CD4-positive, alpha-beta T cell treated with Interleukin-15 for 1 hour (primary cell): ENCODE data around the gene HES6.

Experiments
- DNase-seq: peaks from one replicate; pipeline ENCODE4 v3.0.0-alpha.2; 2020

The HES6 gene

DNA sequence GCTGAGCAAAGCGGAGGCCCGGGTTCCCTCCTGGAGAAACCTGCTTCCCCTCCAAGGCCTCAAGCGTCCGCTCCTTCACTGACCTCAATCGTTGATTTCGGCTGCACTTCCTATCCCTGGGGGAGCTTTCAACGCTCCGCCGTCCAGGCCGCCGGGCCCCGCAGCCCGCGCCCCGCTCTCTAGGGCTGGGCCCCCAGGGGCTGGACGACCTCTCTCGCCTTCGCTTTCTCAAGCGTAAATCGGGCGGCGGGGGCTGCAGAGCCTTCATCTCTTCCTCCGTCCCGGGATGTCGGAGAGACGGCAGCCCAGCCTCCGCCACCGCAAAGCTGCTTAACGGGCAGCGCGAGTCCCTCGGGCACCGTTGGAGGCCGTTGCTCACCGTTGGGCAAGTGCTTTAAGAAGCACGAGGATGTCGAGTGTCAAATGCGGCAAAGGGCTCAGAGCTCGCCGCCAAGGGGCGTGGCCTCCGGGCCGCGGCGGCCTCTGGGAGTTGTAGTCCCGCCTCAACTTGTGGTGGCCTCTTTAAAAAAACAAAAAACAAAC, 8.5 kb downstream of the HES6 start:
- peak; percentile 84 for DNase-seq

DNA sequence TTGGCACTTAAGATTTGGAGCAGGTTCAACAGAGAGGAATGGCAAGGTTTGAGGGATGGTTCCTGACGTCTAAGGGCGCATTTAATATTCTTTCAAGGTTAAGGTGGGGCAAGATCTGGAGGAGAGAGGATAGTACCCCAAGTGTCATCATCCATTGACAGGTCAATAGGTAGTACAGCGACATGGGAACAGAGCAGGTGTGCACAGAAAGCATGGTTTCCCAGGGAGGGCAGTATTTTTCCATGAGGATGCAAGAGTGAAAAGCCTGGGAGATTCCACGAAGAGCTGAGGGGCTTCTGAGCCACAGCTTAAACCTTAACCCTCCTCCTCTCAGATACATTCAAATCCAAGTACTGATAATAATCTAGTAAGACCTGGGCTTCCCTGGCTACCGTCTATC, 9.1 kb downstream of the HES6 start:
- no peak for DNase-seq

DNA sequence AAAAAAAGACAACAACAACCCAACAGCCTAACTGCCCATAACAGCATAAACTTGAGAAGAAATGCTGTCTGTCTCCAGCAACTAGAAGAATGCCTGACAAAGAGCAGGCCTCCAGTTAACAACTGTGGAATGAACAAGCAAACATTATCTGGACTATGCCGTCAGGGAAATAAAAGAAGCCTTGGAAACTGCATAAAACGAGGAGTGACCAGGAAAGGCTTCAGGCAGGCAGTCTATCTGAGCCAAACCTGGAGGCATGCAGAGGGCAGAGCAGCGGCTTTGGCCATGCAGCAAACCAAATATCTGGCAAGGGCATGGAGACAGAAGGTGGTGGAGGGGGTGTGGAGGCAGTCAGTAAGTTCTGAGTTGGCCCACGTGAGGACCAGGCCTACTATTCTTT, 11.1 kb downstream of the HES6 start:
- no peak for DNase-seq

DNA sequence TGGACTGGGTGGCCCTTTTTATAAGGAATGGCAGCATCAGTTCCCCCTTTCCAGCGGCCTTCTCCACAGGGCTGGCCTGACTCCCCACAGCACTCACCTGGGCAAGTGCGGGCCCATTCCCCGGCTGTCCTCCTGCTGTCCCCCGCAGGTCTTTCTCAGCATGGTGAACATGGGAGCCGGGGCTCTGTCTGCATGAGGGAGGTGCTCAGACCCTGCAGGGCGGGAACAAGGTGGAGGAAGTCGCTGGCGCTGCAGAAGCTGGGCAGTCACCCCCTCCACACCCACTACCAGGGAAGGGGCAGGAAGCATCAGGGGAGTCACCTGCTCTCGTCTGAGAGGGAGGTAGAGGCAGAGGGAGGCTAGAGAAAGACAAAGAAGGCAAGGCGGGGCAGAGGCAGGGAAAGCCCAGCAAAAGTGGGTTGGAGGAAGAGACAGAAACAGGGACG, 12.2 kb downstream of the HES6 start:
- no peak for DNase-seq

DNA sequence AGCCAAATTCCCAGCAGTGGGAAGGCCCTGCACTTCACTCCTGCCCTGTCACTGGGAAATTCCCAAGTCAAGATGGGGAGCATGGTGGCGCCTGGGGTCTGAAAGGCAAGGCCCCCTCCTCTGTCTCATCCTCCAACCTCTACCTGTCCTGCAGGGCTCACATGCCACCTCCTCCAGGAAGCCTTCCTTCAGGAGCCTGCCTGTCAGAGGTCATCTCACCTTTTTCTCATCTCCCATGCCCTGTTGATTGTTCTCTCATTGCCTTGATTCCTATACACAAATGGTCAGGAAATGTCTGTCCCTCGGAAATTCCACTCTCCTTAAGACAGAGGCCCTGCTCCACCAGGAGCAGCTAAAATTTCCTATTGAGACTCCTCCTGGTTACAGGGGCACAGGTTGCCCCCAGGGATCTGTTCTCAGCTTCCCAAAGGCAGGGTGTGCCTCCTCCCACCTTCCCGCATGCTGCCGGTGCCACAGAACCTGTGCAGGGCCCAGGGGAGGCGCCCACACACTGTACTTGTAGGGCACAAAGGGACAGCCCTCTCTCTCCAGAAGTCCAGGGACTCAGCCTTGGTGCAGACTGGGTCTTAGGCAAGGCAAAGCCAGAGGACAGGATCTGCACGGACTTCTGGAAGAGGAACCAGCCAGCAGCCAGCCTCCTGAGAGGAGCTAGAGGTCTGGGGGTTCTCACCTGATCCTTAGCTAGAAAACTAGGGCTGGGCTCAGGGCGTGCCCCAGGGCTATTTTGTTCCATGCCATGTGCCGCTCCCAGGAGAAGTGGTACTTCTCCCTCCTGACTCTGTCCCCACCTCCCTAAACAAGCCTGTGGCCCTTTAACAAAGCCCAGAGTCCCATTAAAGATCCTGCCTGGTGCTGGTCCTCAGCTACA, 12.9 kb downstream of the HES6 start:
- no peak for DNase-seq

DNA sequence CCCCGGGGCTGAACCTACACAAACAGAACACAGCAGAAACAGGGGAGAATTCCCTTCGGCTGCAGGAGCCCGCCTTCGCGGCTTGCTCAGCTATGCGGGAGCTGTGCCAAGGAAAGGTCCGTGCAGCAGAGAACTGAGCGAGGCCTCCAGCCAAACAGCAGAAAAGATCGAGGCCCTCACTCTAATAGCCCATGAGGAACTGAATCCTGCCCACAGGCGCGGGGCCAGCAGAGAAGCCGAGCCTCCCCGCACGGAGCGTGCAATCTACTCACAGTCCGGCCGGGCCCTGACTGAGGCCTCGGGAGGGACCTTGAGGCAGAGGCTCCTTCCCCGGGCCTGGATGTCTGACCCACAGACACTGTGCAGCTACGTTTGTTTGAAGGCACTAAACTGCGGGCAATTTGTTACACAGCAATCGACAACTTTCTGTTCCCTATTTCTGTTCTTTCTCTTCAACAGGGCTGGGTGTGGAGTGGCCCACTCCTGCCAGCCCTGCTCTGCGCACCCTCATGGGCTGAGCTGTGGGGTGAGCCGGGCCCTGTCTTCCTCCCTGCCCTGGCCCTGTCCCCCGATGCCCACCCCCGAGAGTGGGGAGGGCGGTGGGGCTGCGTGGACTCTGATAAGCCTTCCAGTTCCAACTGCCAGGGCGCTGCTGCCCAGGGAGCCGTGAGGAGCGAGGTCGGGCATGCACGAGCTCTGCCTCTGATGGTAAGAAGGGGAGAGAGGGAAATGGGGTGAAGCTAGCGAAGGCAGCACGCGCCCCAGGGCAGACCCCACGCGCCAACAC, 13.7 kb downstream of the HES6 start:
- no peak for DNase-seq

DNA sequence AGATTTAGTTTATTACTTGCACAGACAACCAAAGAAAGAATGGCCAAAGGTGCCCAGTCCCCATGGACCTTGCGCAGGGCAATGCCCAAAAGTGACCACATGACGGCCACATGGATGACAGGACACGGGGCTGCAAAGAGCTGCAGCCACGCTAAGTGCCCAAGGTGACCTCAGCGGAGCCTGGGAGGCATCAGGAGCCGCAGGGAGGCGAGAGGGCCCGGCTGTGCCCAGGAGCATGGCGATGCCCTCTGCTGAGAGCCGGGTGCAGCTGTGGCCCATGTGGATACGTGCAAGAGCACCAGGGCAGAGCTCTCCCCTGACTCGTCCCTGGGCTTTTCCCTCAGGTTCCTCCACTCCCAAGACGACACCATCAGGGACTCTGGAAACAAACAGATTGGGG, 14.7 kb downstream of the HES6 start:
- no peak for DNase-seq

DNA sequence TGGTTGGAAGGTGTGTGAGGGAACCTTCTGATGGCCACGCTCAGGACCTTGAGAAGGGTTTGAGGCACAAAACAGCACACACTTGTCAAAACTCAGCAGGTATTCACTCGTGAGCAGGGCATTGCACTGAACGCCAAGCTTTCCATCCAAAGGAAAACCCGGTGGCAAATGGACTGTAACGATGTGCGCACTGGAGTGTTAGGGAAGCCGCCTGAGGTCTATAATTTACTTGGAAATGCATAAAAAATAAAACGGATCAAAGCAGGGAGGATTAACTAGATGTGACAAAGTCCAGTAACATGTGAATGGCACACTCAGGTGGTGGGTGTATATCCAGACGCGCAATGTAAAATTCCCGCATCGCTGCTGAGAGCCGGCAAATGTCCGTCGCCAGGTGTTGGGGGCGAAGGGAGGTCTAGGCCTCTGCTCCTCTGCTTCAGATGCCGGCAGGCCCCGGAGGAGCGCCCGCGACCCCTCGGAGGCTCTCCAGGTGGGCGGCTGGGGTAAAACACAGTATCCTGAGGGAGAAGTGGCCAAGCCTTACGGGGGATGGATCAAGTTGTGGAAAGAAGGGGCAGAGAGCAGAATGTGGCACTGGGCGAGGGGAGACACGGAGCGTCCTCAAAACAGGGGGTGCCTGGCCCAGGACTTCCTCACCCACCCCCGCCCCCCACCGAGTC, 15.3 kb downstream of the HES6 start:
- no peak for DNase-seq

DNA sequence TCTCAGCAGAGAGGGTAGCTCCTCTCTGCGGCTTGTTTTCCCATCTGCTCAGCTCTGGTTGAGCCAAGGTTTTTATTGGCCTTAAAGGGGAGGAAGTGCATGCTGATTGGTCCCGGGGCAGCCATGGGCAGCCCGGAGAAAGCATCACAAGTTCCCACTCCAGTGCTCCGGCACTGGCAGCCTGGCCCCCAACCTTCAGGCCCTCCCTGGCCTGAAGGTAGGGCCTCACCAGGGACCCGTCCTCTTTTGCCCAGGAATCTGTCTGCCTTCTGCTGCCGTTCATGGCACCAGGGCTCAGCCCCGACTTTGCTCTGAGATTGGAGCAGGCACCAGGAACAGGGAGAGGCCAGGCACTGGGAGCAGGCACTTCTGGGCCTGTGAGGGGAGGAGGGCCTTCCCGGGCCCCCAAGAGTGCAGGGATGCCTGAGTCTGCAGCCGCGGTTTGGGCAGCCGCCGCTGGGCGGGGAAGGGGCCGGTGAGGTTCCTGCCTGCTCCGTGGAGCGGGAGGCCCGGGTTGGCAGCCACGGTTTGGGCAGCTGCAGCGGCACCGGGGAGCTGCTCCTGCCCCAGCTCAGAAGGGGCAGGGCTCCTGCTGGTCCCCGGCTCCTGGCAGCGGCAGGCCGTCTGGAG, 18.8 kb downstream of the HES6 start:
- no peak for DNase-seq

DNA sequence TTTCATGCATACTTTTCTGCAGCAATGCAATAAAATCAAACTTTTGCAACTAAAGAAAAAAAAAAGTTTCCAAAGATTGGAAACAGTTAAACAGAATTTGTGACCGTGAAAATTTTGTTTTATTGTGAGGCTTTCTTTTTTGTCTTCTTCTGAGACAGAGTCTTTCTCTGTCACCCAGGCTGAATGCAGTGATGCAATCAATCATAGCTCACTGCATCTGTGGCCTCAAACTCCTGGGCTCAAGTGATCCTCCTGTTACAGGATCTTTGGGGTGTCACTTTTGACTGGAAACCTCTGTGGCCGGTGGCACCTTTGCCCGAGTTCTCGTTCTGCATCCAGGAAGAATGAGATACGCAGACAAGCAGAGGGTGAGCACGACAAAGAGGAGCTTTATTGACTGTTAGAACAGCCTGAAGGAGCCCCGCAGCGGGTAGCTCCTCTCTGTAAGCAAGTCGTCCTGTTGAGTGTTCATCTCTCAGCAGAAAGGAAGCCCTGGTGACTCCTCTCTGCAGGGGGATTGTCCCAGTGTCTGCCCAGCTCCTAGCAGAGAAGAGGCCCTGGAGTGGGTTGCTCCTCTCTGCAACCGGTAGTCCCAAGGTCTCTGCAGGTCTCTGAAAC, 19.5 kb downstream of the HES6 start:
- no peak for DNase-seq

DNA sequence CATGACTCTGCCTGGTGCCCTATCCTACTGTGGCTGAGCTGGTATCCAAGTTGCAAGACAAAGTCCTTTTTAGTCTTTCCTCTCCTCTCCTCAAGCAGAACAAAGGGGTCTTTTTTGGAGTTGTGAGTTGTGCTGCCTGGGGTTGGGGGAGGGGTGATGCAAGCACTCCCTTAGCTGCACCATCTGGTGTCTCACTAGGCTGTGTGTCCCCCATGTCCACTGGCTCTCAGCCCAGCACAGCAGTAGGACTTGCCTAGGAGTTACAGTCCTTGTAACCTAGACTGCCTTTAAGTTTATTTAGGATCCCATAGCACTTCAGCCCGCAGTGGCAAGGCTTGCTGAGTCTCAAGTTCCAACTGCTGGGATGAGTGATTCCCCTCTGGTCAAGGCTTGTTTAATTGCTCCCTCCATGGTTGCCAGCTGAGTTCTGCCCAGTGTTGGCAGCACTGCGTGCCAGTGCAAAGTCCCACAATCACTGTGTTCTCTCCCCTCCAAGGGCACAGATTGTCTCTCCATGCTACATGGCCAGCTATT, 23.1 kb downstream of the HES6 start:
- DNase-seq: no peak

DNA sequence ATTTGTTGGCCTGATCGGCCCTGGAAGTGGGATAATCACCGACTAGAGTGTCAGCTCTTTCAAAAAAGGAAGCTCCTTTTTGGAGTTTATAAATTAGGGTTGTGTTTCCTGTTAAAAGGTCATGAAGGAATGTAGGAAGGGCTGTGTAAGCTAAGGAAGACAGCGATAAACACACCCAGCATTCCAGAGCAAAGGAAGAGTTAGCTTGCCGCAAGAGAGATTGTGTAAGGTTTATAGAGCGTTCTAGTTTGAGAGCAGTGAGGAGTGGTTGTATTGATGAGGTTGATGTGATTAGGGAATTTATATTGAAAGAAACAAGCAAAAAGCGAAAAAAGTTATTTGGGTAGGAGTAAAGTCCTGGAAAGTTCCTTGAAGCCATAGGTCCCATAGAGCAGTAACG, 32.8 kb downstream of the HES6 start:
- no peak for DNase-seq

DNA sequence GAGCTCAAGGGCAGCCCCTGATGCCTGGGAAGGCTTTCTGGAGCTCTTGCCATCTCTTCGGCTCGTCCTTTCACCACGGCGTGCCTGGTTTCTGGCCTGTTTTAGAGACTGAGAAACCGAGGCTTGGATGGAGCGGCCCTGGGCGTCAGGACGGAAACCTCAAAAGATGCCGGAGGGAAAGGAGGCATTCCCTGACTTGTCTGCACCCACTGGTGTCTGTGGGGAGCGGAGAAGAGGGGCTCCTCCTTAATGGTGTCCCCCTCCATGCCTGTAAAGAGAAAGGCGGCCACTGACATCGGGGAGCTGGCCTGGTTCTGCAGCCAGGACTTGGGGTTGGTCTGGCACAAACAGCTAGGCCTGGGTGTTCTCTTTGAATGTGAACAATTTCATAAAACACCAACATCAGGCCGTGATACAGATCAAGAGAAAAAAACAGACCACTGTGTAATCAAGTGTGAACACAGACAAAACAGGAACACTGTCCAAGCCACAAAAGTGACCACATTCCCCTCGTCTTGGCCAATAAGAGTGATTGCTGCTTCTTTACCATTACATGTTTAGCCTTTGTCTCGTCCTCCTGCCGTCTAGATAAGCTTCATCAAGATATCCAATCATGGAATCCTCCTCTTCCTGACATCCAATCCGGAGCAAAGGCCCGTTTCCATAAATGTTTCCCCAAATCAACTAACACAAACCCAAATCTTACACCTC, 35.7 kb downstream of the HES6 start:
- DNase-seq: no peak

DNA sequence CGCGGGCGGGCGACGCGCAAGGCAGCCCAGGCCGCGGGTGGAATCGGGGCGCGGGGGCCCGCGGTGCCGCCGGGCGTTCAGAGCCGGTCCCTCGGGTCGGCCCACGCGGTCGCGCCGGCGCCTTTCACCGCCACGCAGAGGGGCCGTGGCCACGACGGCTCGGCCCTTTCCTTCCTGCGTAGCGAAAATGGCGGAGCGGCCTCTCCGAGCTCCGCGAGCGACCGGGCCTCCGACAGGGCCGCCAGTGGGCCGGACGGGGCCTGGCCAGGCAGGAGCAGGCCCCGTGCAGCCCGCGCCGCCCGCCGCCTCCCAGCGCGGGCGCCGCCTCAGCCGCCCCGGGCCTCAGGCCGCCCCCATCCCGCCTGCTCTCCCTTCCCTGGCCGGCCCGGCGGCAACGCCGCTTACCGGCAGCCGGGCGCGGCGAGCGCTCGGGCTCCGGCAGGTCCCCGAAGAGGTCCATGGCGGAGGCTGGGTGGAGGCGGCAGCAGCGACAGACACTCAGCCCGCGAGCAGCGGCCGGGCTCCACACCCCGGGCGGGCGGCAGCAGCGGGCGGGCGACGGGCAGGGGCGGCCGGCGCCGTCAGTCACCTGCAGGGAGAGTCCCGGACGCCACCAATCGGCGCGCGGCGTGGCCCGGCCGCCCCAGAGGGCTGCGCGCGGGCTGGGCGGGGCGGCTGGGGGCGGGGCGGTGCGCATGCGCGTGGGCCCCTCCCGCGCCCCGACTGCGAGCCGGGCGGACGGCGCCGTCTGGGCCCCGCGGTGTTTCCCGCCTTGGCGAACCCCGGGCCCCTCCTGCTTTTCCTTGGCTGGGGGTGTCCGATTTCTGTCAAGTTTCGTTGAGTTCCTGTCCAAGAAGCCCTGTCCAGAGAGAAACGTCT, 36.5 kb downstream of the HES6 start, which contains the start of gene ILKAP:
TSS of gene ILKAP (minus strand) at position 602 of the 879 bp plus-strand sequence. CDS start at position 460, 142 bp downstream.
- peak; percentile 91 for DNase-seq

DNA sequence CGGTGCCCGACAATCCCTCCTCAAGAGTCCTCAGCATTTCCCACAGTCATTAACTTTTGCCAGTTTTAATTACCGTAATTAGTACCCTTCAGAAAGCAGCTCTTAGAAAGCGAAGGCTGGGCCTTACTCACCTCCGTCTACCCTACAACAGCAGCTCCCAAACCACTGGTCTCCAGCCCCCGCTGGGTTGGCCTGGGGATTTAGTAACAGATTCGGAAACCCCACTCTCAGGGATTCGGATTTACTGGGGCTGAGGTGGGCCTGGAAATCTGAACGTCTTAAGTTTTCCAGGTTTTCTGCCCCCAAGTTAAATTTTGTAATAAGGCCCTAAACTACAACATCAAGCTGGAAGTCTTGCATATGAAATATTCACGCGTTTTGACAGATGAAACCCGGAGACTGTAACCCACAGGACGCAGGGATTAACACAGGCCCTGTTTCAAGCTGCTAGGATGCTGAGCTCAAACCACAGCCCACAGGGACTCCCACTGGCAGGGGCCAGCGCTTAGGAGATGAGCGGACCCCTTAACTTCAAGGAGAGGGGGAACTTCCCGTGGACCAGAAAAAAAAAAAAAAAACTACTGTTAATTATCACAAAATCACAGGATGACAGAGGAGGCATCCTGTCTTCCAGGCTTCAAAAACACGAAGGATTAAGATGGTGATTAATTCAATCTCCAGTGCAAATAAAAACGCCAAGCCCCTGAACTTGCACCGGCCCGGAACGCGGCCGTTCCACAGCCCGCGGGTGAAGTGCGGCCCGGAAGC, 37.3 kb downstream of the HES6 start:
- no peak for DNase-seq

DNA sequence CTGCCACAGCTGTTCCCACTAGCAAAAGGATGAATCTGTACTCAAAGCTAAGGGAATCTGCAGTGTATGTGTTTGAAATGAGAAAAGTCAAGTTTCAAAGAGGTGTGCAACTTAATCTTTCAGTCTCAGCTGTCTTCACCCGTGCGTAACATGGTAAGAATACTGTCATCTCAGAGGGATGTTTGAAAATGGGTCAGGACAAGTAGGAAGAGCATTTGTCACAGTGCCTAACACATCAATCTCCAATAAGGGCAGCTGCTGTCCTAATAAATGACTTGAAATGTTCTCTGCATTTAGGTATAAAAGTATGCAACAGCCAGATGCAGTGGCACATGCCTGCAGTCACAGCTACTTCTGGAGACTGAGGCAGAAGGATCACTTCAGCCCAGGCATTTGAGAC, 49.4 kb downstream of the HES6 start:
- DNase-seq: no peak
